Stimulated activated CD4-positive, alpha-beta T cell treated with anti-CD3 and anti-CD28 coated beads, Interleukin-15, amount 100 ng/mL, for 48 hours (primary cell): ENCODE measurements around the gene GPR32.
"Not testable (repeated sequence)": the region's sequence is repeated elsewhere in the genome, so short reads cannot be mapped to it uniquely, and the experiment has no call there.

ENCODE experiments used
- DNase-seq, 2 donors: peaks; one replicate each; pipeline ENCODE4 v3.0.0-alpha.2; 2020; ENCODE audit warnings: low read depth in 2 of 2

GPR32 gene

GRCh38 chr19:50749490-50749889 lies 20.8 kb upstream of the GPR32 start:
- no peak for DNase-seq

DNA sequence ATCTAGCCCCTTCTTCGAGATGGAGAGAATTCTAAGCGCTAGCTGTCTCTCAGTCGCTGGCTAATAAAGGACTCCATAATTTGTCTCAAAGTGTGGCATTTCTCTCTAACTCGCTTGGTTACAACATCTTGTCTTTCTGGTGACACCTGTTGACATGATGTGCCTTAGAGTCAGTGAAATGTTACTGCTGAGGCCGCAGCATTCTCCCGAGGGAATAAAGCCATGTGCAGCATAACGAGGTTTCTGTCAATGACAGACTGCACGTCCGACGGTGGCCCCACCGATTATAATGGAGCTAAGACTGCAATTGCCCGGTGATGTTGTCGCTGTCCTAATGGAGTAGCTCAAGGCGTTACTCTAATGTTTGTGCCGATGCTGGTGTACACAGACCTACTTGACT lies 20.3 kb upstream of the GPR32 start:
- DNase-seq = no peak

DNA sequence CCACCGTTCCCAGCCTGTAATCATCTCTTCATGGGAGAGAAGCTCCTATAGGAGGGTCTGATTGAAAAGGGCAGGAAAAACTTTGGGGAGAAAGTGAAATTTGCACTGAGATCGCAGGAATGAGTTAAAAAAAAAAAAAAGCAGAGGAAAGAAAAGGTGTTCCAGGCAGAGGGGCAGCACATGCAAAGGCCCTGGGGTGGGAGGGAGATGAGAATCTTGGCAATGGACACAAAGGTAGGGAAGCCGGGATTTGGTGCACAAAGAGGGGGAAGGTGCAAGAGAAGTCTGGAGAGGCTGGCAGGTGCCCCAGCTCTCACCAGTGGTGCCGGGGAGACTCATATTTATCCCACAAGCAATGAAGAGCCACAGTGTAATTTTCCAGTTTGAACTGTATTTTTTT lies 16.4 kb upstream of the GPR32 start:
- DNase-seq = no peak

- not testable (repeated sequence) for DNase-seq
Measured at GRCh38 chr19:50756244-50756643, 14.0 kb upstream of the GPR32 start.

- not testable (repeated sequence) for DNase-seq
Measured at GRCh38 chr19:50757624-50758023, 12.6 kb upstream of the GPR32 start.

DNA sequence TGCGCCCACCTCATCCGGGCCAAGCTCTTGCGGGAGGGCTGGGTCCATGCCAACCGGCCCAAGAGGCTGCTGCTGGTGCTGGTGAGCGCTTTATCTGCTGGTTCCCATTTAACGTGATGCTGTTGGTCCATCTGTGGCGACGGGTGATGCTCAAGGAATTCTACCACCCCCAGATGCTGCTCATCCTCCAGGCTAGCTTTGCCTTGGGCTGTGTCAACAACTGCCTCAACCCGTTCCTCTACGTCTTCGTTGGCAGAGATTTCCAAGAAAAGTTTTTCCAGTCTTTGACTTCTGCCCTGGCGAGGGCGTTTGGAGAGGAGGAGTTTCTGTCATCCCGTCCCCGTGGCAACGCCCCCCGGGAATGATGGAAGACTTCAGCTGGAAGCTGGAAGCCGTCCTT lies 11.2 kb upstream of the GPR32 start:
- not testable (repeated sequence) for DNase-seq

- DNase-seq = no peak
Measured at GRCh38 chr19:50759886-50760285, 10.4 kb upstream of the GPR32 start.

DNA sequence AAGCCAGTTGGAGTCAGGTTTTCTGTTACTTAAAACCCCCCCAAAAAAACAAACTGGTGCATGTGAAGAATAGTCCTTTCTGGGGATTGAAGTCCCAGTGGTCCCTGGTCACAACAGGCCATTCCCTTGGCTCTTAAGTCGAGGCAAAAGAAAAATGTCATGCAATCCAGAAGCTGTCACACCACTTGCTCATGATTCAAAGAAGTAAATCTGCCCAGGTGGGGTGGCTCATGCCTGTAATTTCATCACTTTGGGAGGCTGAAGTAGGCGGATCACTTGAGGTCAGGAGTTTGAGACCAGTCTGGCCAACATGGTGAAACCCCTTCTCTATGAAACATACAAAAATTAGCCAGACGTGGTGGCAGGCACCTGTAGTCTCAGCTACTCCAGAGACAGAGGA lies 8.8 kb upstream of the GPR32 start:
- DNase-seq = not testable (repeated sequence)

- not testable (repeated sequence) for DNase-seq
Measured at GRCh38 chr19:50763521-50763920, 6.7 kb upstream of the GPR32 start.

- DNase-seq = no peak
Measured at GRCh38 chr19:50764409-50764808, 5.9 kb upstream of the GPR32 start.

DNA sequence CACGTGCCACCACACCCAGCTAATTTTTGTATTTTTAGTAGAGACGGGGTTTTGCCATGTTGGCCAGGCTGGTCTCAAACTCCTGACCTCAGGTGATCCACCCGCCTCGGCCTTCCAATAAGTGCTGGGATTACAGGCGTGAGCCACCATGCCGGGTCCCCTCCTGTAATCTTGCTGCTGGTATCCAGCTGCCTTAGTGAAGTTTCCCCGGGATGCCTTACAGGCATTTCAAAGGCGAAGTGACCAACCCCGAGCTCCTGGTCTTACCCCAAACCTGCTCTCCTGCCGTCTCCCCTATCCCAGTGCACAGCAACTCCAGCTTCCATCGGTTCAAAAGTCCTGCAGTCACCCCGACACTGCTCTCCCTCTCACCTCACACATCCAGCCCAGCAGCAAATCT lies 3.5 kb upstream of the GPR32 start:
- not testable (repeated sequence) for DNase-seq

GRCh38 chr19:50767263-50767662 lies 3.0 kb upstream of the GPR32 start:
- DNase-seq = not testable (repeated sequence)

DNA sequence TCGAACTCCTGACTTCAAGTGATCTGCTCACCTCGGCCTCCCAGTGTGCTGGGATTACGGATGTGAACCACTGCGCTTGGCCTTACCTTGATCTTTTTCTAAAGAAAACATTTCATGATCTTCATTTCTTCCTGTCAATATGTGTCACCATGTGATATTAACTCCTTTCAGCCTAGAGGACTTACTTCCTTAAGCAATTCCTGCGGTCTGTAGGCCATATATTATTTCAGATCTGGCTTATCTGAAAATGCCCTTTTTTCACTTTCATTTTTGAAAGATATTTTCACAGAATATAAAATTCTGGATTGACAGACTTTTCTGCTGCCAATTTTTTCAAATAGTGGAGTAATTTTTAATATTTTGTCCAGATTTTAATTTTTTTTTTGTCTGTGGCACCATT lies 2.0 kb upstream of the GPR32 start:
- DNase-seq = no peak

- DNase-seq = no peak
Measured at GRCh38 chr19:50770888-50771287, 624 bp downstream of the GPR32 start.

DNA sequence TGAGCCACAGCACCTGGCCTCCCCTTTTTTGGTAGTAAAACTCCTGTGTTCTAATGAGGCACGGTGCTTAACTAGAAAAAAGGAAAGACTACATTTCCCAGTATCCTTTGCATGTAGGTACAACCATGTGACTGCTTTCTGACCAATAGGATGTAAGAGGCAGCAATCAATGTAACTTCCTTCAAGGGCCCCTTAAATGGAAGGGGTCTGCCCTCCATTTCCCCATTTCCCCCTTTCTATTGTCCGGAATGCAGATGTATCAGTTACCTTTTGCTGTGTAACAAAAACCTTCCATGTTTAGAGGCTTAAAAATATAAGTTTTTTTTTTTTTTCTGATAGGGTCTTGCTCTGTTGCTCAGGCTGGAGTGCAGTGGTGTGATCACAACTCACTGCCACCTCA lies 2.2 kb downstream of the GPR32 start:
- no peak for DNase-seq

GRCh38 chr19:50772912-50773311 lies 2.6 kb downstream of the GPR32 start:
- not testable (repeated sequence) for DNase-seq

DNA sequence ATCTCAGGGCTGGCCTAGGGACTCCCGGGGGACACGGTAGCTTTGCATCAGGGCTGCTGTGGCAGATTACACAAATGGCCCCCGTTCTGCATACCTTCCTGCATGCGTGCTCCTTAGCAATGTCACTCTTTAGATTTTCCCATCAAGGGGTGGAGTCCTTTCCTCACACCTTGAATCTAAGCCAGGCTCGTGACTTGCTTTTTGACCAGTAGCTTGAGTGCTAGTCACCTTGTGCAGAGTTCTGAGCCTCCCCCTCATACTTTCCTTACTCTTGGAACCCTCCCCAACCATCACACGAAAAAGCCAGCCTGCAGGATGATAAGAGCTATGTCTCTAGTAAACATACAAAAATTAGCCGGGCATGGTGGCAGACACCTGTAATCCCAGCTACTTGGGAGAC lies 3.2 kb downstream of the GPR32 start:
- DNase-seq = not testable (repeated sequence)

DNA sequence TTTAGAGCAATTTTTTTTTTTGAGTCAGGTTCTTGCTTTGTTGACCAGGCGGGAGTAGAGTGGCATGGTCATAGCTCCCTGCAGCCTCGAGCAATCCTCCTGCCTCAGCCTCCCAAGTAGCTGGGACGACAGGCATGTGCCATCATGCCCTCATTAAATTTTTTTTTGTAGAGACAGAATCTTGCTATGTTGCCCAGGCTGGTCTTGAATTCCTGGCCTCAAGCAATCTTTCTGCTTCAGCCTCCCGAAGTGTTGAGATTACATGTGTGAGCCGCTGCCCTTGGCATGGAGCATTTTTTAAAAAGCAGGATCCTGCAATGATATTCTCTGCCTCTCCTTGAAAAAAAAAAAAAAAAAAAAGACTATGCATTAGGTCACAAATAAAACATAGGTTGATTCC lies 5.9 kb downstream of the GPR32 start:
- no peak for DNase-seq

GRCh38 chr19:50777261-50777660 lies 7.0 kb downstream of the GPR32 start:
- no peak for DNase-seq

DNA sequence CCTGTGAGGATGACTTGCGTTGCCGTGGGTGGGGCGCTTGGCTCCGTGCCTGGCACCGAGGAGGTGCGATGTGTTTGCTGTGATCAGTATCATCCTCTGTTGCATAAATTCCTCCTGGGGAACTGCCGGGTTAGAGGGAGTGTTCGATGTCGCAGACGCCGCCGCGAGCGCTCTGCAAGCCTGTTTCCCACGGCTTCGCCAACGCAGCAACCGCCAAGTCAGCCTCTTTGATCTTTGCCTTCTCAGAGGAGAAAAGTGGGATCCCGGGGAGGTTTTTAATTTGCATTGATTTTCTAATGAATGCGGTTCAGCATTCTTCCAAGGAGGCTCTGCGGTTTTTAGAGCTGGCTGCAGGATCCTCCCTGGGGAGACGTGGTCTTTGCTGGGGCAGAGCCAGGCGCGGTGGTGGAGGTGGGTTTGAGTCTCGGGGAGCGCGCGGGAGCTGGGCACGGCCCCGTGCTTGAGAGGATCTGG lies 7.6 kb downstream of the GPR32 start:
- no peak for DNase-seq

DNA sequence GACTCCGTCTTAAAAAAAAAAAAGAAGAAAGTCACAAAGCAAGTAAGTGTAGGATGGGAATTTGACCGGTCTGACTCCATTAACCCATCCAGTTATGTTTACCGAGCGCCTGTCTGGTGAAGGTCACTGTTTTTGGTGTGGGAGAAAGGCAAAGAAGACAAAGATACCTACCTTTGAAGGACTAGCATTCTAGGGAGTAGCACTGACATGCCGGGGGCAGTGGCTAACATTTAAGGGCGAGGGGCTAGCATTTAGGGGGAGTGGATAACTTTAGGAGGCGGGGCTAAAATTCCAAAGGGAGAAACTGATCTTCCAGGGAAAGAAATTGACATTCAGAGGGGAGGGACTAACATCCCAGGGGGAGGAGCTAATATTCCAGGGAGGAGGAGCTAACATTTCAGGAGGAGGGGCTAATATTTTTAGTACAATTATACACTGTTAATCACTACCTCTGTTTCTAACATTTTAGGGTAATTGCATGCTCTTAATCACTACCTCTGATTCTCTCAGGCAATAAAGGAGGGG lies 8.7 kb downstream of the GPR32 start:
- DNase-seq = no peak

- DNase-seq = no peak
Measured at GRCh38 chr19:50779504-50780457, 9.5 kb downstream of the GPR32 start.

GRCh38 chr19:50780753-50781435 lies 10.6 kb downstream of the GPR32 start:
- no peak for DNase-seq
